GM18508 (cell line): ENCODE results near the gene BNC2.

ENCODE experiments used
- ATAC-seq: cut with Tn5 transposase; IDR thresholded peaks from one replicate; pipeline ENCODE4 v1.9.1; 2021; ENCODE audit warnings: moderate number of reproducible peaks; ENCODE audit not compliant: insufficient read depth, unreplicated experiment

The BNC2 gene

DNA sequence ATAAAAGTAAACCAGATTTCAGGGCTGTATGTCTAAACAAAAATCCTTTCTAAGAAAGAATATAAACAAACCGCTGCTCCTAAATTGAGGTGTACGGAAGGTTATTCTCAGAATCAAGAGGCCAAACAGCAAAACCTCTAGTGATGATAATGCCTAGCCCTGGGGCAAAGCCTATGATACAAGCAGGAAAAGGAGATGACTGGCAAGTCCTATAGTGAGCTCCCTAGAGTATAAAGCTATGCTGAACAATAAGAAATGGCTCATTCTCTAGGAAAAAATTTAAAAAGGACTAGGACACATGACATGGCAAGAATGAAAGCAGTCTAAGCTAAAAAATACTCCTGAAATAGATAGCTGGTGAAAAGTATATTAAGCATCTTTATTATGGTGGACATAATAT is 187.1 kb downstream of the BNC2 start:
- no peak for ATAC-seq

DNA sequence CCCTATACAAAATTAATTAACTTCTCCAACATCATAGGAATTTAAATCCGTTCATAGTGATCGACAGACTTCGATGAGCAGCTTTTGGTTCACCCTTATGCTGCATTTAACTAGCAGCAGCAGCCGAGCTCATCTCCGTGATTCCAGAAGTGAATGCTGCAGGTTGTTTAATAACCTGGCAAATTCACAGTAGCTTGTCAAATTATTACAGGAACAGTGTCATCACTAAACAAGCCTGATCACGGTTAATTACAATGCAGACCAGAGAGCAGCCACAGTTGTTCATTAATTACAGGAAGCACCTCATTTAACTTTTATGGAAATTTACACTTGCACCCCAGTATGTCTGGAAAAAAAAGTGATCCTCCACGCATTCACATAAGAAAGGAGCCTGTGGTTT is 188.2 kb downstream of the BNC2 start:
- ATAC-seq: no peak

DNA sequence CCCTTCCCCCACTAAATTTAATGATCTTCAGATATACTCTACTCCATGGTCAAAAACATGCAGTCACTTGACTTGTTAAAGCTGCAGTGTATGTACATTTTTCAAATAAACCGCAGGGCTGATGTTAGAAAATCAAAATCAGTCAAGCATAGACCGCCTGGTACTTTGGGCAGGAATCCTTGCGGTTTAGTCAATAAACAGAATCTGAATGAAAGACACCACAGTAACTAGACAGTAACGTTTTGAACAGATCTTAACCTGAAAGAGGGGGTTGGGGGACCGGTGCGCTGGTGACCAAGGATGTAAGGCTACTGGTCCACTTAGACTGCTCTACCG is 188.8 kb downstream of the BNC2 start:
- ATAC-seq: no peak

DNA sequence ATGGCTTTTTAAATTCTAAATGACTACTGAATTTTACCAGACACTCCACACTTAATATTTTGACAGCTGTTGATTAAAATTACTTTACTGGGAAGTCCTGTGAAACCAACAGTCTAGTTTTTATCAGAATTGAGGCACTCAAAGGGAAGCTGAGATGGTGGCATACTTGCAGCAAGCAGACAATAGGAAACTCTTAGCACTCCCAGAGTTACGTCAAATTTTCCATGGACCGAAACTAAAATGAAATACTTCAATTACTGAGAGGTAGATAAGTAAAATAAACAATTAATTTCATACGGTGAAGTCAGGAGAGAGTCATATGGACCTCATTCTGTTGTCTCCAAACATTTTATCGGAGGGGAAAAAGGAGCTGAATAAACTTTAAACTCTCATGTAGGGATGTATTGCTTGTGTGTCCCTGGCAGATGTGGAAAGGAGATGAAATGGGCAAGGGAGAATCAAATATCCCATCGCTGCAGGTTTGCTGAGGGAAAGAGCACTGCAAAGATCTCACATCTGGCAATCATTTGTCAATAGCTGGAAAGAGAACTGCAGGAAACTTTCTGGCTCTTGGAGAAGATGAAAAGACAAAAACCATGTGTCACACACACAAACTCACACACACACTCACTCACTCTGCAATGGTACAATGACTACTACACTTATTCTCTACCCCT is 189.4 kb downstream of the BNC2 start:
- ATAC-seq: no peak

DNA sequence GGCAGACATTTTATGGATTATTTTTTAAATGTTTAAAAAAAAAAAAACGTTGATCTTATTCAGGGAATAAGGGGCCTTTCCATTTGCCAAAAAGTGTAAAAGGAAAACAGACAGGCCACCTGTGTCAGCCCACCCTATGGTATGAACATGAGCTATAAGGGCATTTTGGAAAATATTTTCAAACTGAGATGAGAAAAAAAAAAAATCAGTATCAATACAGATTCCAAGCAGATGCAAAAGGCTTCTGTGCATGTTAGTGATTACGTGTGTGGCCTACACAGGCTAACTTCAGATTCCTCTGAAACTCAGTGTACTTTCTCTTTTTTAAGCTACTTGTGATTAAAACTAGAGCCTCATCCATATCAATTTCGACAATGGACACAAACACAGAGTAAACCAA is 189.9 kb downstream of the BNC2 start:
- no peak for ATAC-seq

DNA sequence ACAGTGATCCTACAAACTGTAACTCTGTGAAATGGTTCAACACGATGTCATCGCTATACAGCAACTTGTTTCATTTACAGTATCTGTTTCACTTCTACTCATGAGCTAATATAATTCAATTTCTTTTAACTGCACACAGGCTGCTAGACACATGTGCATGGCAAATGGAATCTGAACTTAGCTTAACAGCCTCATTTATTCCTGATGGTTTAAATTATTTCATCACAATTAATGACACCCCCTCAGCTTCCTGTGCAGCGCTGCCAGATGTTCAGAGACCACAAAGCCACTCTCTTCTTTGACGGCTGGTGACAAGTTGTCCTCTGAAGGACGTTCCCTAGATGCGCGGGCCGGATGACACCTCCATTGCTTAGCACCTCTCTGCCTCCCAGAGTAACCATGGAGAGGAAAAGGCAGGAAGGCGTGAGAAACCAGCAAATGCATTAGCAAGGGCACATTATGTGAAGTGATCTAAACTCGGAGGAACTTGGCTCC is 191.1 kb downstream of the BNC2 start:
- no peak for ATAC-seq

DNA sequence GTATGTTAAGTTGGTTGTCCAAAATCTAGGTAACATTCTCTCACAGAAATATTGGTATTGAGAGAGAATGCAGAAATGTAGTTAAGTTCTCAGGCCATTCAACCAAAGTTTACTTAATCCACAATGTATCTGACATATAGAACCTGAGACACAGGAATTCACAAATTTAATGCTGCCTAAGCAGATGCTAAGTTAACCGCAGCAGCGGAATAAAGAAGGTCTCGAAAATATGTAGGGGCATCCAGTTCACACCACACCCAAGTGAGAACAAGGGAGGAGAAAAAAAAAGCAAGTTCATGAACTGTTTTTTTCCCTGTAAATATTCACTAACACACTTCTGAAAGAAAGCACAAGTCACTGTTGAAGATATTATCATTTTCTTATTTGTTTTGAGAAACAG is 194.0 kb downstream of the BNC2 start:
- ATAC-seq: no peak

DNA sequence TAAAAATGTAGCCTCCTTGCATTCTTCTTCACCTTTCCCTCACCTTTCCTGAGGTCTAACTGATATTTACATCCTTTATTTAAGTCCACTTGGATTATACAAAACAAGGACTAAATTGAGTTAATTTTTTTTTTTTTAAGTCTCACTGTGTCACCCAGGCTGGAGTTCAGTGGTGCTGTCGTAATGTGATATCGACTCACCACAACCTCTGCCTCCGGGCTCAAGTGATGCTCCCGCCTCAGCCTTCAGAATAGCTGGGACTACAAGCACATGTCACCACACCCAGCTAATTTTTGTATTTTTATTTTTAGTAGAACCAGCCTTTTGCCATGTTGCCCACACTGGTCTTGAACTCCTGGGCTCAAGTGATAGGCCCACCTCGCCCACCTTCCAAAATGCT is 195.3 kb downstream of the BNC2 start:
- ATAC-seq: no peak

DNA sequence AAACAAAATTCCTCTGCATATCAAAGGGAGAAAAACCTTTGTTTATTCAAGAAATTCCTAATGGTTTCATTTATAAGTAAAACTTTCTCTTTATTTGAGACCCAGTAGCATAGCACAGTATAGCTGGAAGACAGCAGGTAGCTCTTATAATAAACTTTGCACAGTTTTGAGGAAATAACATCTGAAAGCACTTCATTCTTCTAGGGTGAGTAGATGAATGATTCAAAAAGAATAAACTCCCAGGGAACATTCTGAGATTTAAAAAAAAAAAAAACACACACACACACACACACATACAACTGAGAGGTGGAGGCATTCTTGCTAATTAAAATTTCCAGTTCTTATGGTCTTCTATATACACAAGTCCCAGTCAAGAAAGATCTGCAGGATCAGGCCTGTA is 197.3 kb downstream of the BNC2 start:
- ATAC-seq: no peak

DNA sequence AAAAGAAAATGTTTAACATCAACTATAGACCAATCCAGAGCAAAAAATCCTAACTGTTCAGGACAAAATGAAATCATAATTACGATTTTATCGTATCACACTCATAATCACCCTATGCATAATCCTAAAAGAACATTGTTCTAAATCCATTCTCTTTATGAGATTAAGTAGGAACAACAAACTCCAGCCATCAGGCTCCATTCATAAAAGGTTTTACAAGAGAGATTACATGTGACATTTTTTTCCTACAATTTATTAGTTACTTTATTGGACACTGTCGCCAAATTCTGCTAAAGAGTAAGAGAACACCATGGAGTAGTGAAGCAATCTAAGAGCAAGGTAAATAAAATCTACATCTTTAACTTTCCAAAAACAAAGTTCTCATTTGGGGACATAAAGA is 198.0 kb downstream of the BNC2 start:
- ATAC-seq: no peak

DNA sequence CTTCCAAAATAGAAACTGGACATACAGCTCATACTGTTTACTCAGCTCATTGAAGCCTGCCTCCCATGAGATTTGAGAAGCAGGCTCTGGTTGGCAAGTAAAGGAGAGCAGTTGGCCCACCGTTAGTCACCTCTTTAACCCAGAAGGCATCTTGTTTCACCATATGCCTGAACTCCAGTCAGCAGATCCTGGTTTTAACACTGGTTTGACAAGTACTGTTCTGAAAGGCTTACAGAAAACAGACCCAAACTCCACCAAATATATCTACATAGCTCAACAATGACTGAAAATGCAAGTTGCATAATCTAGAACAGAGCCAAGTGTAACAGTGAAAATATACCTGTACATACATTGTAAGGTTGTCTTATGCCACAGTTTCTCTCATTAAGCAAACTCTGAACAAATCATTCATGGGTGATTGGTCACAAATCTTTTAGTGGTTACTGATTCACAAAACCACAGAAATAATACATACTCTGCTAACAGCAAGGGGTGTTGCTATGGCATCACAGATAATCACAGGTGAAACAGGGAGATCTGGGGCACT is 198.8 kb downstream of the BNC2 start:
- ATAC-seq: no peak

DNA sequence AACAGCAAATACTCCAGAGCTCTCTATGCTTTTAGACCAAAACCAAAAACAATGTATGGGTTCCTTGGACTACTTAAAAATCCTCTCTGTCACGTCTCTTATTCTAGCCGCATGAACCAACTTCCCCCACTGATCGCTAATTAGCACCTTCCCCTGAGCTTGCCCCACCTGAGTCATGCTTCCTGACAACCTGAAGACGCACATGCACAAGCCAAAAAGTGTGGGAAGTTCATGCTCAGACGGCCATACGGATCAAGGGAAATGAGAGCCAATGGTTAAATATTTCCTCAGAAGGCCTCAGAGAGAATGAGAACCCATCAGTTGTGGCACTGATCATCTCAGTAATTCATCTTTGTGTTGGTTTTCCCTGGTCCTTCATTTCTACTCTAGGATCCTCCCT is 199.7 kb downstream of the BNC2 start:
- no peak for ATAC-seq

DNA sequence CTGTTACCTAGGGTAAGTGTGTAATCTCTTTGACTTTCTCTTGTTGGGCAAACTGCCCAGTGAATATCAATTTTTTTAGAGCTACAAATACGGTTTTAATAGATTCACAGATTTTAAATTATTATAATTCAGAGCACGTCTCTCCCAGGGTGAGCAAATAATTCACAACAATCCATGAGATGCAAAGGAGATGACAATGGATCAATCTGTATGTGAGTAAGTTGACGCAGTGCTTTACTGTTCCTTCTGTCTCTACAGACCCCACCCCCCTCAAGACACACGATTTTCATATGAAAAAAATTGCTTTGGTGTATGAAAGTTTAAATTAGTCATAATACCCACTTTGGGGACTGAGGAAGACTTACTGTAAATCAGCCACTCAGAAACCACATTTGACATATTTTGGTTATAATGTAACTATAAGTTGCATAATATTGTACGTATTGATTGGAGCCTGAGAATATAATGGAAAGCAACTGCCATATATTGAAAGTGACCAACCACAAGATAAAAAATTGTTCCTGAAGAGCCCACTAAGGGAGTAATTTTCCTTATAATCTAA is 201.7 kb downstream of the BNC2 start:
- no peak for ATAC-seq

DNA sequence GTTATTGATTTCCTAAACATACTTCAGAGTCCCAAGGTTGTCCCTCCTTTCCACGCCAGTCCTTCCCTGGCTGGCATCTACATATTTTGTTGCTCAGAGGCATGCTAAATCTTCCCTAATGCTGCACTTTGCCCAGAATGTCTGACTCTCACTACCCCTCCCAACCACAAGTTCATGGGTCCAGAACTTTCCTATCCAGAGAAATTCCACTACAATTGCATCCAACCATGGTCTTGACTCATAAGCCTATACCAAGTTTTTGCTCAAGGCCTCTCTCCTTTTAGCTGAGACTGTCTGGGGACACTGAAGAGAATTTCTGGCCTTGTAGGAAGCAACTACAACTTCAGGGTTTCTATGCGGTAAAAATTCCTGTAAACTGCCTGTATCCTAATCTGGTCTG is 206.3 kb downstream of the BNC2 start:
- ATAC-seq: no peak

DNA sequence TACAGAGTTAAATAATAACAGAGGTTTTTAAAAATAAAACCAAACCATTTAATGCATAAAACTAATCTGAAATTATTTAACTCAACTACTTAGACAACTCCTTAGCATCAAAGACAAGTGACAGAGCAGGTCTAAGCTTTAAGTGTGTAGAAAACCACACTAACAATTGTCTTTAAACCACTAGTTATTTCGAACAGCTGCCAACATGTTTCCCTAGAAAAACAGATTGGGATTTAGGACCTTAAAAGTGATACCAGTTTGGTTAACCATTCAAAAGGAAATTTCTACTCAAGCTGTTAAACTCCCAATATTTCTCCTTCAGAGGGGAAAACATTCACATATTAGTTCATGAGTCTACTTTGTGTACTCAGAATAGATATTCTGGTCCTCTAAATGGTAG is 208.7 kb downstream of the BNC2 start:
- ATAC-seq: no peak

DNA sequence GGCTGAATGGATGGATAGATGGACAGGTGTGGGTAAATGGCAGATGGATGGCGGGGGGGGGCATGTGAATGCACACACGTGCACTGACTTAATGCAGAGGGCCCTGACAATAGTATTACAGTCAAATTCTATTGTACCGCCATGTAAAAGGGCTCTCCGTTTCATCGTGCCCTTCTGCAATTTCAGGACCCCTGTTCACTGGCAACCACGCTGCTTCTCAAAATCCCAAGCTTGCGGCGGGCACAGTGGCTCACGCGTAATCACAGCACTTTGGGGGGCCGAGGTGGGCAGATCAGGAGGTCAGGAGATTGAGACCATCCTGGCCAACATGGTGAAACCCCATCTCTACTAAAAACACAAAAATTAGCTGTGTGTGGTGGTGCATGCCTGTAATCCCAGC is 211.4 kb downstream of the BNC2 start:
- no peak for ATAC-seq

DNA sequence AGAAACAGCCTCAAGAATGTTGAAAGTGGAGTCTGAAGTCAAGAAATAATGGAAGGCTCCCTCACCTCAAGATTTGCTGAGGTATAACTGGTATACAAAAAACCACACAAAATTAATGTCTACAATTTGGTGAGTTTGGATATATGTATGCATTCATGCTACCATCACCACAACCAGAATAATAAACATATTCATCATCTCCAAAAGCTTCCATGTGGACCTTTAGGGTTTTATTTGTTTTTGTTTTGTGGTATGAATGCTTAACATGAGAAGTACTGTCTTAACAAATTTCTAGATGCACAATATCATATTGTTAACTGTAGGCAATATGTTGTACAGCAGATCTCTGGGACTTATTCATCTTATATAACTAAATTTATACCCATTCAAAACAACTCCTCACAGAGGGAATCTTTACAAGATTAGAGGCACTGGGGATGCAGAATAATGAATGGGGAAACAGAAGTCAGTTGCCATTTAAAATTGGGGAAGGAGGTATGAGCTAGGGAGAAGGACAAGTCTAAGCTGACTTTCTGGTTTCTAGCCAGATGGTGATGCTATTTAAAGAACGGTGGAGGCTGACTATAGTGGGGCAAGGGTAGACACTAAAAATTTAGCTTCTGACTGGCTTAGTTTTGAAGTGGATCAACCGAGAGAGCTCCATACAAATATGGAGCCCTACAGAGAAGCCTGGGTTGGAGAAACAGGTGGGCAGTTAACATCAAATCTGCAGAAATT is 213.9 kb downstream of the BNC2 start:
- ATAC-seq: no peak

DNA sequence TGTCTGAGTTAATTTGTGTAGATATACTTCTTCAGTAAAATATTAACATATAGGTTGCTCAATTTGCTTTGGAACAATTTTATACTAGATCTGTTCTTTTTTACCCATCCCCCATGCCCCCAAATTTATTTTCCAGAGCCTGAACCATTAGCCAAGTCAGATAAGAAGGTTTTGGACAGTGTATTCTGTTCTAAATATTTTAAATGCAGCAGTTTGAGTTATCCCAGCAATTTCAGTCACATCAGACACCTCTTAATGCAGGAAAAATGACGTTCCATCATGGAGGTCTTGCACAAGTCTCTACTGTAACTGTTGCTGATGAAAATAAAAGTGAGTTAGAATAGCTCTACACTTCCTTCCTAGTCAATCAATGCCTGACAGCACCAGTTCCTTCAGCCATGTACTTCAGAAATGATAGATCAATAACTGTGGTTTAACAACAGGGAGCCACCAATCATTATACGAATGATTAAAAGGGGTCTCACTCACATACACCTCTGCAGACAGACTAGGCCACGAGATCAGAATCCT is 215.8 kb downstream of the BNC2 start:
- ATAC-seq: no peak

DNA sequence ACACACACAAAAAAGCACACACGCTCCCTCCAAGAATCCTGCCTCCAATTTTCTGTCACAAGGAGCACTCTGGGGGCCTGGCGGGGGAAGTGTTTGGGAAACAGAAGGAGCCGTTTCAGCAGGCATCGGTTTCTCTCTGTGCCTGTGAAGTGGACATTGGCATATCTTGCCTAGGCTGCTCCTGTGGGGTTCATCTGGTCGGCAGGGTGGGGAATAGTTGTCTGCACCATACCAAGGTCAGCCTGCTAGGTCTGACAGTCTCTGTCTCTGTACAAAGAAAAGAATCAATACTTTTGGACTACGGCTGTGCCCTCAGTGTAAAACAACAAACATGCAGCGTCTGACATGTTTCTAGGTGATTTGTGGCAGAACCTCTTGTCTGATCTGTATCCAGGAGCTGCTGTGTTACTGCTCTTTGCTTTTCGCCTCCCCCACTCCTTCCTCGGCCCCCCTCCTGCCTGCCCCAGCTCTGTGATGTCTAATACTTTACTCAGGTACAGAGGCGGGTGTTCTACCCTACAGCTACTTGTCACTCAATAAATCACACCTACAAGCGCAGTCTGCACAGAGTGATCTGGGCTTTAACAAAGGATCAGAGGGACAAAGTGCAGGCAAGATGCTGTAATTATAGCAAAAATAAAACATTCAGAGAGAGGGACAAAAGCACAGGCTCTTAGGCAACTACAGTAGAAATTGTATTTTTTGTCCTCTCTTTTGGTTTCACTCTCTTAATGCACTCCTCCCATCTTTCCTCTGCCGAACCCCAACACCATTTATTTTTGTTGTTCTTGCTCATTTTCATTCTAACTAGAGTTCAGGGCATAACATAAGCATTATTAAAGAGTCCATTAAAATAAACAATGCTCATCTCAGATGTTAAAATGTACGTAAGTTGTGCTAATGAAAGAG is 216.7 kb downstream of the BNC2 start:
- no peak for ATAC-seq

DNA sequence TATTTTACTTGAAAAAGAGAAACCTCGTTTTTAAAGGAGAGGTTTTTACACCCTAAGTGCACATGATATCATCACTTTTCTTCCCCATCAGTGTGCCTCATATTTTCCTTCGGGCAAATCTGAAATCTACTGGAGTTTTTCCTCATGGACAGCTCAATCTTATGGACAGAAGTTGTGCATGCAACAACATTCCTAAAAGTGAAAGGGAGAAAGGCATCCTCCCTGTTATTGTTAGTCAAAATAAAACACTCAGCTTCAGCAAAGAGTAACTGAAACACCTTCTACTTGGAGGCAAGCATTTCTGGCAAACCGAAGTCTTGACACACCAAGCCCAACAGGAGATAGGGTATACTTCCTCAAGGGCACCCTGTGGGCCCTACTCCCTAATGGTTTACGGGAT is 217.9 kb downstream of the BNC2 start:
- ATAC-seq: no peak
